Measurements from ENCODE around the gene BLVRA. TPM values are rescaled to one million over a fixed set of nuclear protein-coding genes. Genes with fewer than 3 reads are reported as not detected.

BLVRA gene
- total RNA-seq, 1 donor from 2014 or later = 21.2 TPM

- H3K4me1 Mint-ChIP-seq (ENCODE audit: unreplicated experiment) = peaks cover 34% of the 10 kb centered on the region
- no peak for TF ChIP-seq CTCF (IDR thresholded peaks at IDR 0.05)
- peaks cover 2% of the 10 kb centered on the region for H3K36me3 Mint-ChIP-seq (ENCODE audit: unreplicated experiment)
- no peak for DNase-seq (ENCODE audit: extremely low spot score, unreplicated experiment)
- H3K9me3 Mint-ChIP-seq (ENCODE audit: unreplicated experiment) = no peaks in the 10 kb centered on the region
- no peak overlapping the region for H3K4me3 Mint-ChIP-seq (ENCODE audit: unreplicated experiment)
- no peak overlapping the region for H3K27ac Mint-ChIP-seq (ENCODE audit: unreplicated experiment)
- H3K27me3 Mint-ChIP-seq (ENCODE audit: unreplicated experiment) = no peaks in the 10 kb centered on the region
Measured at GRCh38 chr7:43723007-43723341, 35.5 kb upstream of the BLVRA start.

GRCh38 chr7:43725251-43725650, 33.2 kb upstream of the BLVRA start:
- H3K9me3 Mint-ChIP-seq (ENCODE audit: unreplicated experiment) = no peaks in the 10 kb centered on the region
- peaks cover 45% of the 10 kb centered on the region for H3K4me1 Mint-ChIP-seq (ENCODE audit: unreplicated experiment)
- H3K36me3 Mint-ChIP-seq (ENCODE audit: unreplicated experiment) = peaks cover 2% of the 10 kb centered on the region
- H3K27me3 Mint-ChIP-seq (ENCODE audit: unreplicated experiment) = no peaks in the 10 kb centered on the region
- no peak for TF ChIP-seq CTCF (IDR thresholded peaks at IDR 0.05)
- no peak overlapping the region for H3K27ac Mint-ChIP-seq (ENCODE audit: unreplicated experiment)
- no peak for DNase-seq (ENCODE audit: extremely low spot score, unreplicated experiment)
- H3K4me3 Mint-ChIP-seq (ENCODE audit: unreplicated experiment) = no peak overlapping the region

- peaks cover 2% of the 10 kb centered on the region for H3K36me3 Mint-ChIP-seq (ENCODE audit: unreplicated experiment)
- TF ChIP-seq CTCF (IDR thresholded peaks at IDR 0.05) = no peak
- H3K27me3 Mint-ChIP-seq (ENCODE audit: unreplicated experiment) = peaks cover 7% of the 10 kb centered on the region
- no peak overlapping the region for H3K27ac Mint-ChIP-seq (ENCODE audit: unreplicated experiment)
- no peaks in the 10 kb centered on the region for H3K9me3 Mint-ChIP-seq (ENCODE audit: unreplicated experiment)
- no peak overlapping the region for H3K4me3 Mint-ChIP-seq (ENCODE audit: unreplicated experiment)
- DNase-seq (ENCODE audit: extremely low spot score, unreplicated experiment) = no peak
- H3K4me1 Mint-ChIP-seq (ENCODE audit: unreplicated experiment) = peaks cover 42% of the 10 kb centered on the region
Measured at GRCh38 chr7:43726466-43726865, 32.0 kb upstream of the BLVRA start.

- peaks cover 12% of the 10 kb centered on the region for H3K27me3 Mint-ChIP-seq (ENCODE audit: unreplicated experiment)
- H3K4me3 Mint-ChIP-seq (ENCODE audit: unreplicated experiment) = no peak overlapping the region
- no peaks in the 10 kb centered on the region for H3K9me3 Mint-ChIP-seq (ENCODE audit: unreplicated experiment)
- DNase-seq (ENCODE audit: extremely low spot score, unreplicated experiment) = no peak
- H3K27ac Mint-ChIP-seq (ENCODE audit: unreplicated experiment) = no peak overlapping the region
- peaks cover 42% of the 10 kb centered on the region for H3K4me1 Mint-ChIP-seq (ENCODE audit: unreplicated experiment)
- no peak for TF ChIP-seq CTCF (IDR thresholded peaks at IDR 0.05)
- peaks cover 2% of the 10 kb centered on the region for H3K36me3 Mint-ChIP-seq (ENCODE audit: unreplicated experiment)
Measured at GRCh38 chr7:43727003-43727402, 31.5 kb upstream of the BLVRA start.

GRCh38 chr7:43727494-43727893, 31.0 kb upstream of the BLVRA start:
- peak overlapping the region; percentile 55 for H3K4me3 Mint-ChIP-seq (ENCODE audit: unreplicated experiment)
- no peak overlapping the region for H3K27ac Mint-ChIP-seq (ENCODE audit: unreplicated experiment)

More at GRCh38 chr7:43727494-43727893, 31.0 kb upstream of the BLVRA start:
- TF ChIP-seq CTCF (IDR thresholded peaks at IDR 0.05) = no peak
- DNase-seq (ENCODE audit: extremely low spot score, unreplicated experiment) = no peak
- Mint-ChIP-seq H3K4me1 (ENCODE audit: unreplicated experiment) (peaks cover 42% of the 10 kb centered on the region), H3K36me3 (ENCODE audit: unreplicated experiment) (peaks cover 2% of the 10 kb centered on the region), H3K9me3 (ENCODE audit: unreplicated experiment) (no peaks in the 10 kb centered on the region), H3K27me3 (ENCODE audit: unreplicated experiment) (peaks cover 16% of the 10 kb centered on the region)

All from osteocyte (in vitro differentiated cells).